Smooth muscle cell (in vitro differentiated cells): ENCODE results near the gene WIPF1. TPM values are rescaled to one million over a fixed set of nuclear protein-coding genes. Genes with fewer than 3 reads are reported as not detected.

ENCODE experiments used
- DNase-seq: peaks from one replicate; lab custom pipeline; 2025; ENCODE audit not compliant: unreplicated experiment; lab: John Stamatoyannopoulos, UW
- H2AFZ ChIP-seq: fragments of 200-600 bp; sonication (generic); 2 replicates; pipeline ENCODE4 v1.6.0; 2016; ENCODE audit warnings: antibody characterized with exemption, low read depth, mild to moderate bottlenecking
- H3F3A ChIP-seq: fragments of 200-600 bp; sonication (generic); 2 replicates; pipeline ENCODE4 v1.6.0; 2017; ENCODE audit warnings: antibody characterized with exemption, low read depth
- H3K27ac ChIP-seq: fragments of 200-600 bp; sonication (generic); 2 replicates; pipeline ENCODE4 v1.5.1; 2016; ENCODE audit warnings: low read depth, mild to moderate bottlenecking
- H3K27me3 ChIP-seq: fragments of 200-600 bp; sonication (generic); 2 replicates; pipeline ENCODE4 v1.6.1; 2016; ENCODE audit warnings: low read depth, mild to moderate bottlenecking
- H3K36me3 ChIP-seq: fragments of 200-600 bp; sonication (generic); 2 replicates; pipeline ENCODE4 v1.5.1; 2016; ENCODE audit warnings: low read depth
- H3K4me1 ChIP-seq: fragments of 200-600 bp; sonication (generic); 2 replicates; pipeline ENCODE4 v1.5.1; 2016; ENCODE audit warnings: low read depth
- H3K4me2 ChIP-seq: fragments of 200-600 bp; sonication (generic); 2 replicates; pipeline ENCODE4 v1.6.0; 2016; ENCODE audit warnings: mild to moderate bottlenecking
- H3K4me3 ChIP-seq: fragments of 200-600 bp; sonication (generic); 2 replicates; pipeline ENCODE4 v1.5.1; 2016; ENCODE audit warnings: mild to moderate bottlenecking
- H3K79me2 ChIP-seq: fragments of 200-600 bp; sonication (generic); 2 replicates; pipeline ENCODE4 v1.6.0; 2016; ENCODE audit warnings: low read depth, mild to moderate bottlenecking
- H3K9ac ChIP-seq: fragments of 200-600 bp; sonication (generic); 2 replicates; pipeline ENCODE4 v1.6.0; 2016; ENCODE audit warnings: low read depth
- H3K9me3 ChIP-seq: fragments of 200-600 bp; sonication (generic); replicated peaks from 2 replicates; pipeline ENCODE4 v1.5.1; 2016; ENCODE audit warnings: low read depth
- H4K20me1 ChIP-seq: fragments of 200-600 bp; sonication (generic); 2 replicates; pipeline ENCODE4 v1.6.0; 2016; ENCODE audit warnings: low read depth
- CTCF ChIP-seq: fragments of 200-600 bp; sonication (generic); IDR thresholded peaks from 2 replicates; pipeline ENCODE4 v1.5.1; 2017; ENCODE audit warnings: borderline replicate concordance, mild to moderate bottlenecking, antibody characterized with exemption; ENCODE audit not compliant: insufficient read depth, poor library complexity, severe bottlenecking
- WGBS: methylation state at CpG from one replicate; pipeline ENCODE4 v1.1.7; 2016; ENCODE audit warnings: low lambda C conversion rate; 5-methylcytosine and 5-hydroxymethylcytosine counted together
- polyA plus RNA-seq: library from polyadenylated mRNA; unstranded; fragments of >200 nt; fragmentation: Nextera tagmentation; extraction: Ambion mirVana; gene quantifications from 2 replicates; pipeline ENCODE4 v1.2.1, GENCODE V29; 2016
- total RNA-seq: library from RNA; depleted of rRNA; stranded (reverse); fragments of >200 nt; gene quantifications from 2 replicates; pipeline ENCODE4 v1.2.3, GENCODE V29; 2014

Gene WIPF1
- total and polyA plus RNA-seq, 2 experiments from 2014 or later = 27.3 to 35.5 TPM

- H3K9me3 ChIP-seq = no peaks in the 10 kb centered on the region
- no peak overlapping the region for H3K4me2 ChIP-seq
- H3F3A ChIP-seq = no peaks in the 10 kb centered on the region
- H3K4me3 ChIP-seq = no peak overlapping the region
- no peaks in the 10 kb centered on the region for H4K20me1 ChIP-seq
- H3K9ac ChIP-seq = no peak overlapping the region
- H3K27me3 ChIP-seq = no peaks in the 10 kb centered on the region
- no peak overlapping the region for H2AFZ ChIP-seq
- no peaks in the 10 kb centered on the region for H3K4me1 ChIP-seq
- H3K36me3 ChIP-seq = no peaks in the 10 kb centered on the region
- WGBS = 70% methylated on average over 21 of the region's 21 CpGs
- no peak overlapping the region for H3K27ac ChIP-seq
- DNase-seq = no peak
- no peaks in the 10 kb centered on the region for H3K79me2 ChIP-seq
- TF ChIP-seq CTCF = peak; percentile 33
These were observed 50.8 kb downstream of the WIPF1 start for GRCh38 chr2:174546519-174547506.

GRCh38 chr2:174545240-174545639, 52.4 kb downstream of the WIPF1 start:
- DNase-seq = no peak
- Histone ChIP-seq H3K4me1 (no peaks in the 10 kb centered on the region), H3K79me2 (no peaks in the 10 kb centered on the region), H4K20me1 (no peaks in the 10 kb centered on the region), H3F3A (no peaks in the 10 kb centered on the region), H3K27ac (no peak overlapping the region), H3K36me3 (no peaks in the 10 kb centered on the region), H2AFZ (no peak overlapping the region), H3K9ac (no peak overlapping the region), H3K9me3 (no peaks in the 10 kb centered on the region), H3K4me3 (no peak overlapping the region), H3K4me2 (no peak overlapping the region), H3K27me3 (no peaks in the 10 kb centered on the region)
- no peak for TF ChIP-seq CTCF
- 97% methylated on average over 3 of the region's 3 CpGs for WGBS

- TF ChIP-seq CTCF = no peak
- no peaks in the 10 kb centered on the region for H3K79me2 ChIP-seq
- no peak overlapping the region for H3K4me2 ChIP-seq
- H2AFZ ChIP-seq = no peak overlapping the region
- 78% methylated on average over 5 of the region's 5 CpGs for WGBS
- no peaks in the 10 kb centered on the region for H3K4me1 ChIP-seq
- DNase-seq = no peak
- no peaks in the 10 kb centered on the region for H3K9me3 ChIP-seq
- no peak overlapping the region for H3K27ac ChIP-seq
- no peaks in the 10 kb centered on the region for H3K27me3 ChIP-seq
- H3K9ac ChIP-seq = no peak overlapping the region
- no peaks in the 10 kb centered on the region for H3K36me3 ChIP-seq
- H3F3A ChIP-seq = no peaks in the 10 kb centered on the region
- no peaks in the 10 kb centered on the region for H4K20me1 ChIP-seq
- H3K4me3 ChIP-seq = no peak overlapping the region
These were observed 52.8 kb downstream of the WIPF1 start for GRCh38 chr2:174544802-174545201.
